Prostate gland (tissue), 2 donors: ENCODE measurements around the gene MINK1.
A peak's percentile ranks its signal among the peaks of the same experiment; 100 is the strongest.

ENCODE experiments used
- POLR2A ChIP-seq: fragments of 450-650 bp; IDR thresholded peaks from one replicate; pipeline ENCODE4 v1.6.1; 2016; ENCODE audit warnings: antibody characterized with exemption, mild to moderate bottlenecking
- POLR2AphosphoS5 ChIP-seq: sonication (generic); formaldehyde crosslinking; IDR thresholded peaks from one replicate; pipeline ENCODE4 v1.6.1; 2017; ENCODE audit warnings: antibody characterized with exemption
- TF ChIP-seq, protein P1 (sequence below), 4 experiments: fragments of 200-600 bp in 2 of 4; fragments of 450-650 bp in 2 of 4; sonication (generic) in 2 of 4; IDR thresholded peaks; 1 replicate in 3 of 4; 2 replicates in 1 of 4; pipeline ENCODE4 v1.5.1; 2016 to 2019; ENCODE audit warnings: antibody characterized with exemption in 4 of 4, mild to moderate bottlenecking in 2 of 4, moderate library complexity in 2 of 4

DNA sequence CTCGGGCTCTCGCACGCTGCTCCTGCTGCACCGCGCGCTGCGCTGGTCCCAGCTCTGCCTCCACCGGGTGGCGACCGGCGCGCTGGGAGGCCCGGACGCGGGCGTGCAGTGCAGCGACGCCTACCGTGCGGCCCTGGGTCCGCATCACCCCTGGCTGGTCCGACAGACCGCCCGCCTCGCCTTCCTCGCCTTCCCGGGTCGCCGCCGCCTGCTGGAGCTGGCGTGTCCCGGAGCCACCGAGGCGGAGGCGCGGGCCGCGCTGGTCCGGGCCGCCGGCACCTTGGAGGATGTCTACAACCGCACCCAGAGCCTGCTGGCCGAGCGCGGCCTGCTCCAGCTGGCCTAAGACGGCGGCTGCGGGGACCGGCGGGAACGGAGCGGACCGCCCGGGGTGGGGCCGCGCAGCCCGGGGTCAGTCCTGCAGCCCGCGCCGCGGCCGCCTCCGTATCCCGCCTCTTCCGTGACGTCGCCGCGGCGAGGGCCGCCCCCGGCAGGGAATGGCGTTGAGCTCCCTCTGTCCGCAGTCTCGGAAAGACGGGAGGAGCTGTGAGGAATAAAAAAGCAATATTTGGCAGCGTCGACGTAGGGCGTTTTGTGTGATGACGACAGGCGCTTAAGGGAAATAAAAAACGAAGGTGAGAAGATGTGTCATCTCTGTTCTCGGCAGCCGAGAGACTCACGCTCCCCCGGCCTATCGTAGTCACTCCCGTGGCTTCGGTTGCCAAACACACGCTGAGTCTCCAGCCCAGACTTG, 43.0 kb upstream of the MINK1 start:
- TF ChIP-seq, protein P1, sequence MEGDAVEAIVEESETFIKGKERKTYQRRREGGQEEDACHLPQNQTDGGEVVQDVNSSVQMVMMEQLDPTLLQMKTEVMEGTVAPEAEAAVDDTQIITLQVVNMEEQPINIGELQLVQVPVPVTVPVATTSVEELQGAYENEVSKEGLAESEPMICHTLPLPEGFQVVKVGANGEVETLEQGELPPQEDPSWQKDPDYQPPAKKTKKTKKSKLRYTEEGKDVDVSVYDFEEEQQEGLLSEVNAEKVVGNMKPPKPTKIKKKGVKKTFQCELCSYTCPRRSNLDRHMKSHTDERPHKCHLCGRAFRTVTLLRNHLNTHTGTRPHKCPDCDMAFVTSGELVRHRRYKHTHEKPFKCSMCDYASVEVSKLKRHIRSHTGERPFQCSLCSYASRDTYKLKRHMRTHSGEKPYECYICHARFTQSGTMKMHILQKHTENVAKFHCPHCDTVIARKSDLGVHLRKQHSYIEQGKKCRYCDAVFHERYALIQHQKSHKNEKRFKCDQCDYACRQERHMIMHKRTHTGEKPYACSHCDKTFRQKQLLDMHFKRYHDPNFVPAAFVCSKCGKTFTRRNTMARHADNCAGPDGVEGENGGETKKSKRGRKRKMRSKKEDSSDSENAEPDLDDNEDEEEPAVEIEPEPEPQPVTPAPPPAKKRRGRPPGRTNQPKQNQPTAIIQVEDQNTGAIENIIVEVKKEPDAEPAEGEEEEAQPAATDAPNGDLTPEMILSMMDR (IDR thresholded peaks at IDR 0.05) = peak; percentile 65 to 94 (median 86)
- TF ChIP-seq POLR2AphosphoS5 (peak; percentile 60), POLR2A (peak; percentile 76)
